ENCODE data around the gene CYS1.

- TF ChIP-seq ZNF652 (CRISPR knock-in tag; IDR thresholded peaks at IDR 0.05; ENCODE audit: borderline replicate concordance, low read depth) (peak; percentile 44; the same call in 1 of the 2 replicates), RBFOX2 (IDR thresholded peaks at IDR 0.05; ENCODE audit: low read depth, low read length) (no peak)
These were observed 38.5 kb downstream of the CYS1 start for GRCh38 chr2:10041711-10042110.

All from HepG2 (cell line).